ENCODE measurements around the gene EFNA5. TPM values are rescaled to one million over a fixed set of nuclear protein-coding genes. Genes with fewer than 3 reads are reported as not detected.
A peak's percentile ranks its signal among the peaks of the same experiment; 100 is the strongest.

Gene EFNA5
- polyA plus RNA-seq, 10 donors = 3.0 to 18.5 (median 4.8) TPM

GRCh38 chr5:107651325-107651724 is 19.4 kb downstream of the EFNA5 start:
- DNase-seq = no peak

GRCh38 chr5:107646418-107646817 is 24.3 kb downstream of the EFNA5 start:
- DNase-seq = no peak

- no peak for DNase-seq
Observed at GRCh38 chr5:107640568-107640967, 30.2 kb downstream of the EFNA5 start.

- no peak for DNase-seq
Observed at GRCh38 chr5:107639990-107640389, 30.7 kb downstream of the EFNA5 start.

GRCh38 chr5:107636555-107636954 is 34.2 kb downstream of the EFNA5 start:
- no peak for DNase-seq

GRCh38 chr5:107636068-107636467 is 34.7 kb downstream of the EFNA5 start:
- DNase-seq = no peak

GRCh38 chr5:107634981-107635848 is 35.5 kb downstream of the EFNA5 start:
- peak in 2 of 3 donors; percentile 9 to 13 for DNase-seq

- DNase-seq = no peak
Observed at GRCh38 chr5:107633171-107633901, 37.4 kb downstream of the EFNA5 start.

GRCh38 chr5:107631805-107632362 is 38.9 kb downstream of the EFNA5 start:
- DNase-seq = no peak

- no peak for DNase-seq
Observed at GRCh38 chr5:107630184-107630583, 40.6 kb downstream of the EFNA5 start.

- no peak for DNase-seq
Observed at GRCh38 chr5:107624235-107624634, 46.5 kb downstream of the EFNA5 start.

GRCh38 chr5:107621089-107621488 is 49.6 kb downstream of the EFNA5 start:
- no peak for DNase-seq

- no peak for DNase-seq
Observed at GRCh38 chr5:107619781-107620180, 51.0 kb downstream of the EFNA5 start.

- DNase-seq = no peak
Observed at GRCh38 chr5:107618242-107618641, 52.5 kb downstream of the EFNA5 start.

- DNase-seq = no peak
Observed at GRCh38 chr5:107617052-107617451, 53.7 kb downstream of the EFNA5 start.

- DNase-seq = no peak
Observed at GRCh38 chr5:107616213-107616612, 54.5 kb downstream of the EFNA5 start.

GRCh38 chr5:107615299-107615817 is 55.4 kb downstream of the EFNA5 start:
- DNase-seq = no peak

GRCh38 chr5:107612541-107612940 is 58.2 kb downstream of the EFNA5 start:
- DNase-seq = no peak

GRCh38 chr5:107610798-107611197 is 59.9 kb downstream of the EFNA5 start:
- no peak for DNase-seq

GRCh38 chr5:107607671-107608345 is 62.9 kb downstream of the EFNA5 start:
- DNase-seq = no peak

GRCh38 chr5:107607196-107607595 is 63.5 kb downstream of the EFNA5 start:
- DNase-seq = no peak

GRCh38 chr5:107605596-107606125 is 65.1 kb downstream of the EFNA5 start:
- no peak for DNase-seq
